ENCODE results near the gene HAGH.
A peak's percentile ranks its signal among the peaks of the same experiment; 100 is the strongest.

The HAGH gene

DNA sequence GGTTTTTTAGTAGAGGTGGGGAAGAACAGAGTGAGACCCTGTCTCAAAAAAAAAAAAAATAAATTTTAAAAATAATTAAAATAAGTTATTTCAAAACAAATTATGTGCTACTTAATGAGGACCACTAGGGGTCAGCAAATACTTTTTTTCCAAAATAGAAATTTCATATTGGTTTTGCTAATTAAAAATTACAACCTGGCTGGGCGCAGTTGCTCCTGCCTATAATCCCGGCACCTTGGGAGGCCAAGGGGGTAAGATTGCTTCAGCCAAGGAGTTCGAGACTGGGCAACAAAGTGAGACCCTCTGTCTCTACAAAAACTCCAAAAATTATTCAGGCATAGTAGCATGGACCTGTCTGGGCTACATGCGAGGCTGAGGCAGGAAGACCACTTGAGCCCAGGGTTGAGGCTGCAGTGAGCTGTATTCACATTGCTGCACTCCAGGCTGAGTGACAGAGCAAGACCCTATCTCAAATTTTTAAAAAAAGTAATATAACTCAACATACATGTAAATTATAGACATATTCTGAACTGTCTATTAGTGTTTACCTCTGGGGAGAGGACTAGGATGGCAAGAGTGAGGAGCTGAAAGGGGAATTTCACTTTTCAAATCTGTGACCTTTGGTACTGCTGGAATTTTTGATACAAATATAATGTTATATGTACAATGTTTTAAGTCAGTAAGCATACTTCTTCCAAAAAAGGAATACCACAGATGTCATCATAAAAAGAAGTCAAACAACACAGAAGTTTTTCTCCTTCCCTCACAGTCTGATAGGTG lies 37.2 kb upstream of the HAGH start:
- TF ChIP-seq GLIS3 (CRISPR knock-in tag; IDR thresholded peaks at IDR 0.05) (no peak), TCF4 (CRISPR knock-in tag; IDR thresholded peaks at IDR 0.05; ENCODE audit: borderline replicate concordance) (no peak), SNAI2 (CRISPR knock-in tag; IDR thresholded peaks at IDR 0.05) (no peak), RARB (CRISPR knock-in tag; IDR thresholded peaks at IDR 0.05) (no peak), OSR1 (CRISPR knock-in tag; IDR thresholded peaks at IDR 0.05) (no peak), ZNF70 (CRISPR knock-in tag; IDR thresholded peaks at IDR 0.05) (no peak), ESRRG (CRISPR knock-in tag; IDR thresholded peaks at IDR 0.05) (no peak), CSDC2 (CRISPR knock-in tag; IDR thresholded peaks at IDR 0.05) (no peak), PPARA (CRISPR knock-in tag; IDR thresholded peaks at IDR 0.05; ENCODE audit: borderline replicate concordance) (no peak), TOX (CRISPR knock-in tag; IDR thresholded peaks at IDR 0.05; ENCODE audit: borderline replicate concordance) (no peak), ZC3H10 (CRISPR knock-in tag; IDR thresholded peaks at IDR 0.05) (no peak), ZNF8 (CRISPR knock-in tag; IDR thresholded peaks at IDR 0.05) (no peak), ARNTL (CRISPR knock-in tag; IDR thresholded peaks at IDR 0.05; ENCODE audit: borderline replicate concordance, low read depth) (no peak), ISL1 (CRISPR knock-in tag; IDR thresholded peaks at IDR 0.05) (no peak), BACH2 (CRISPR knock-in tag; IDR thresholded peaks at IDR 0.05; ENCODE audit: borderline replicate concordance) (no peak)
- TF ChIP-seq, protein P1, sequence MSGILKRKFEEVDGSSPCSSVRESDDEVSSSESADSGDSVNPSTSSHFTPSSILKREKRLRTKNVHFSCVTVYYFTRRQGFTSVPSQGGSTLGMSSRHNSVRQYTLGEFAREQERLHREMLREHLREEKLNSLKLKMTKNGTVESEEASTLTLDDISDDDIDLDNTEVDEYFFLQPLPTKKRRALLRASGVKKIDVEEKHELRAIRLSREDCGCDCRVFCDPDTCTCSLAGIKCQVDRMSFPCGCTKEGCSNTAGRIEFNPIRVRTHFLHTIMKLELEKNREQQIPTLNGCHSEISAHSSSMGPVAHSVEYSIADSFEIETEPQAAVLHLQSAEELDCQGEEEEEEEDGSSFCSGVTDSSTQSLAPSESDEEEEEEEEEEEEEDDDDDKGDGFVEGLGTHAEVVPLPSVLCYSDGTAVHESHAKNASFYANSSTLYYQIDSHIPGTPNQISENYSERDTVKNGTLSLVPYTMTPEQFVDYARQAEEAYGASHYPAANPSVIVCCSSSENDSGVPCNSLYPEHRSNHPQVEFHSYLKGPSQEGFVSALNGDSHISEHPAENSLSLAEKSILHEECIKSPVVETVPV (CRISPR knock-in tag; IDR thresholded peaks at IDR 0.05): no peak
- TF ChIP-seq, protein P2, sequence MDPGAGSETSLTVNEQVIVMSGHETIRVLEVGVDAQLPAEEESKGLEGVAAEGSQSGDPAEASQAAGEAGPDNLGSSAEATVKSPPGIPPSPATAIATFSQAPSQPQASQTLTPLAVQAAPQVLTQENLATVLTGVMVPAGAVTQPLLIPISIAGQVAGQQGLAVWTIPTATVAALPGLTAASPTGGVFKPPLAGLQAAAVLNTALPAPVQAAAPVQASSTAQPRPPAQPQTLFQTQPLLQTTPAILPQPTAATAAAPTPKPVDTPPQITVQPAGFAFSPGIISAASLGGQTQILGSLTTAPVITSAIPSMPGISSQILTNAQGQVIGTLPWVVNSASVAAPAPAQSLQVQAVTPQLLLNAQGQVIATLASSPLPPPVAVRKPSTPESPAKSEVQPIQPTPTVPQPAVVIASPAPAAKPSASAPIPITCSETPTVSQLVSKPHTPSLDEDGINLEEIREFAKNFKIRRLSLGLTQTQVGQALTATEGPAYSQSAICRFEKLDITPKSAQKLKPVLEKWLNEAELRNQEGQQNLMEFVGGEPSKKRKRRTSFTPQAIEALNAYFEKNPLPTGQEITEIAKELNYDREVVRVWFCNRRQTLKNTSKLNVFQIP (CRISPR knock-in tag; IDR thresholded peaks at IDR 0.05; ENCODE audit: borderline replicate concordance, low read depth): no peak
- TF ChIP-seq, protein P3, sequence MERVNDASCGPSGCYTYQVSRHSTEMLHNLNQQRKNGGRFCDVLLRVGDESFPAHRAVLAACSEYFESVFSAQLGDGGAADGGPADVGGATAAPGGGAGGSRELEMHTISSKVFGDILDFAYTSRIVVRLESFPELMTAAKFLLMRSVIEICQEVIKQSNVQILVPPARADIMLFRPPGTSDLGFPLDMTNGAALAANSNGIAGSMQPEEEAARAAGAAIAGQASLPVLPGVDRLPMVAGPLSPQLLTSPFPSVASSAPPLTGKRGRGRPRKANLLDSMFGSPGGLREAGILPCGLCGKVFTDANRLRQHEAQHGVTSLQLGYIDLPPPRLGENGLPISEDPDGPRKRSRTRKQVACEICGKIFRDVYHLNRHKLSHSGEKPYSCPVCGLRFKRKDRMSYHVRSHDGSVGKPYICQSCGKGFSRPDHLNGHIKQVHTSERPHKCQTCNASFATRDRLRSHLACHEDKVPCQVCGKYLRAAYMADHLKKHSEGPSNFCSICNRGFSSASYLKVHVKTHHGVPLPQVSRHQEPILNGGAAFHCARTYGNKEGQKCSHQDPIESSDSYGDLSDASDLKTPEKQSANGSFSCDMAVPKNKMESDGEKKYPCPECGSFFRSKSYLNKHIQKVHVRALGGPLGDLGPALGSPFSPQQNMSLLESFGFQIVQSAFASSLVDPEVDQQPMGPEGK (CRISPR knock-in tag; IDR thresholded peaks at IDR 0.05; ENCODE audit: borderline replicate concordance): no peak
- TF ChIP-seq, protein P4, sequence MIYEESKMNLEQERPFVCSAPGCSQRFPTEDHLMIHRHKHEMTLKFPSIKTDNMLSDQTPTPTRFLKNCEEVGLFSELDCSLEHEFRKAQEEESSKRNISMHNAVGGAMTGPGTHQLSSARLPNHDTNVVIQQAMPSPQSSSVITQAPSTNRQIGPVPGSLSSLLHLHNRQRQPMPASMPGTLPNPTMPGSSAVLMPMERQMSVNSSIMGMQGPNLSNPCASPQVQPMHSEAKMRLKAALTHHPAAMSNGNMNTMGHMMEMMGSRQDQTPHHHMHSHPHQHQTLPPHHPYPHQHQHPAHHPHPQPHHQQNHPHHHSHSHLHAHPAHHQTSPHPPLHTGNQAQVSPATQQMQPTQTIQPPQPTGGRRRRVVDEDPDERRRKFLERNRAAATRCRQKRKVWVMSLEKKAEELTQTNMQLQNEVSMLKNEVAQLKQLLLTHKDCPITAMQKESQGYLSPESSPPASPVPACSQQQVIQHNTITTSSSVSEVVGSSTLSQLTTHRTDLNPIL (CRISPR knock-in tag; IDR thresholded peaks at IDR 0.05; ENCODE audit: low read depth): no peak
- ATAC-seq: peak; percentile 56

DNA sequence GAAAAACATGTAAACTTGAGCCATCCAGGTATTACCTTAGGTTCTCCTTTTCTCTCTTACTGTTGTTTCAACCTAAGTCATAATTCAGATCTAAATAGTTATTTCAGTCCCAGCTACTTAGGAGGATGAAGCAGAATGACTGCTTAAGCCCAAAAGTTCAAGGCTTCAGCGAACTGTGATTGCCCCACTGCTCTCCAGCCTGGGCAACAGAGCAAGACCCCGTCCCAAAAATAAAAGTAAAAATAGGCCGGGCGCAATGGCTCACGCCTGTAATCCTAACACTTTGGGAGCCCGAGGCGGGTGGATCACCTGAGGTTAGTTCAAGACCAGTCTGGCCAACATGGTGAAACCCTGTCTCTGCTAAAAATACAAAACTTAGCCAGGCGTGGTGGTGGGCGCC lies 35.8 kb upstream of the HAGH start:
- TF ChIP-seq, protein P3 (CRISPR knock-in tag; IDR thresholded peaks at IDR 0.05; ENCODE audit: borderline replicate concordance): no peak
- TF ChIP-seq ISL1 (CRISPR knock-in tag; IDR thresholded peaks at IDR 0.05) (no peak), CSDC2 (CRISPR knock-in tag; IDR thresholded peaks at IDR 0.05) (no peak), ZNF8 (CRISPR knock-in tag; IDR thresholded peaks at IDR 0.05) (no peak), ZNF565 (CRISPR knock-in tag; conservative IDR thresholded peaks at IDR 0.05; ENCODE audit: low read depth) (no peak), ZFP3 (CRISPR knock-in tag; IDR thresholded peaks at IDR 0.05) (no peak), TOX (CRISPR knock-in tag; IDR thresholded peaks at IDR 0.05; ENCODE audit: borderline replicate concordance) (no peak), PPARA (CRISPR knock-in tag; IDR thresholded peaks at IDR 0.05; ENCODE audit: borderline replicate concordance) (no peak)
- TF ChIP-seq, protein P4 (CRISPR knock-in tag; IDR thresholded peaks at IDR 0.05; ENCODE audit: low read depth): no peak
- TF ChIP-seq, protein P1 (CRISPR knock-in tag; IDR thresholded peaks at IDR 0.05): no peak

More for the DNA sequence above, 35.8 kb upstream of the HAGH start:
- no peak for ATAC-seq
